Upper lobe of right lung (tissue), 1 donor: ENCODE measurements around the gene PMEPA1. TPM values are rescaled to one million over a fixed set of nuclear protein-coding genes. Genes with fewer than 3 reads are reported as not detected.

ENCODE experiments used
- ATAC-seq: fragments of 200-7000 bp; cut with Tn5 transposase; one replicate; pipeline ENCODE4 v1.9.1; 2020; ENCODE audit warnings: mild to moderate bottlenecking, moderate library complexity
- DNase-seq: peaks from one replicate; pipeline ENCODE4 v3.0.0-alpha.2; 2020
- H3K27ac ChIP-seq: fragments of 200-600 bp; one replicate; pipeline ENCODE4 v1.8.0; 2022
- H3K27me3 ChIP-seq: fragments of 200-600 bp; one replicate; pipeline ENCODE4 v1.8.0; 2022; ENCODE audit warnings: mild to moderate bottlenecking
- H3K36me3 ChIP-seq: fragments of 200-600 bp; one replicate; pipeline ENCODE4 v1.8.0; 2022
- H3K4me1 ChIP-seq: fragments of 200-600 bp; one replicate; pipeline ENCODE4 v1.8.0; 2022
- H3K4me3 ChIP-seq: fragments of 200-600 bp; one replicate; pipeline ENCODE4 v1.8.0; 2022; ENCODE audit warnings: mild to moderate bottlenecking
- H3K9me3 ChIP-seq: fragments of 200-600 bp; one replicate; pipeline ENCODE4 v1.8.0; 2022
- CTCF ChIP-seq: fragments of 200-600 bp; IDR thresholded peaks from one replicate; pipeline ENCODE4 v1.8.0; 2022; ENCODE audit warnings: antibody characterized with exemption
- intact Hi-C: fragments of 100-400 bp; cut with DNase I; formaldehyde crosslinking; loops from one replicate; pipeline ENCODE4 v1.11.0; 2022
- total RNA-seq: library from RNA; stranded (reverse); fragmentation: NEBNext Ultra II Directional; extraction: Animal tissue kit (Norgen Biotek cat#: 25700); gene quantifications from one replicate; pipeline ENCODE4 v1.2.1, GENCODE V29; 2021
- donor health status: DM: no; HTN: yes; CAD: no; lungs with severe emphysema.

Gene PMEPA1
- total RNA-seq, 1 donor from 2014 or later, result 49.1 TPM

GRCh38 chr20:57693670-57694329, 16.0 kb downstream of the PMEPA1 start:
- Histone ChIP-seq H3K27me3 (no peaks in the 10 kb centered on the region), H3K9me3 (no peaks in the 10 kb centered on the region), H3K4me1 (peaks cover 23% of the 10 kb centered on the region), H3K27ac (no peak overlapping the region), H3K36me3 (no peaks in the 10 kb centered on the region), H3K4me3 (no peak overlapping the region)
- TF ChIP-seq CTCF, result no peak
- intact Hi-C loops, result no loop called here
- ATAC-seq (no peak), DNase-seq (no peak)

GRCh38 chr20:57693002-57693582, 16.7 kb downstream of the PMEPA1 start:
- DNase-seq (peak; percentile 76), ATAC-seq (peak; percentile 74)
- H3K27ac ChIP-seq, result peak overlapping the region; percentile 42
- no peaks in the 10 kb centered on the region for H3K9me3 ChIP-seq
- peak; percentile 34 for TF ChIP-seq CTCF
- H3K27me3 ChIP-seq, result no peaks in the 10 kb centered on the region
- H3K36me3 ChIP-seq, result no peaks in the 10 kb centered on the region
- peaks cover 23% of the 10 kb centered on the region for H3K4me1 ChIP-seq
- no peak overlapping the region for H3K4me3 ChIP-seq
- intact Hi-C loops, result no loop called here

GRCh38 chr20:57692393-57692792, 17.4 kb downstream of the PMEPA1 start:
- no peak for TF ChIP-seq CTCF
- ATAC-seq (no peak), DNase-seq (no peak)
- Histone ChIP-seq H3K27ac (no peak overlapping the region), H3K27me3 (no peaks in the 10 kb centered on the region), H3K9me3 (no peaks in the 10 kb centered on the region), H3K4me3 (no peak overlapping the region), H3K4me1 (peaks cover 23% of the 10 kb centered on the region), H3K36me3 (no peaks in the 10 kb centered on the region)
- intact Hi-C loops, result no loop called here

GRCh38 chr20:57691699-57692098, 18.1 kb downstream of the PMEPA1 start:
- Histone ChIP-seq H3K4me3 (no peak overlapping the region), H3K27me3 (no peaks in the 10 kb centered on the region), H3K36me3 (no peaks in the 10 kb centered on the region), H3K9me3 (no peaks in the 10 kb centered on the region), H3K4me1 (peaks cover 23% of the 10 kb centered on the region), H3K27ac (no peak overlapping the region)
- ATAC-seq, result no peak
- intact Hi-C loops, result no loop called here
- no peak for DNase-seq
- TF ChIP-seq CTCF, result no peak

GRCh38 chr20:57690525-57690924, 19.3 kb downstream of the PMEPA1 start:
- ATAC-seq (no peak), DNase-seq (no peak)
- H3K27me3 ChIP-seq, result no peaks in the 10 kb centered on the region
- no peaks in the 10 kb centered on the region for H3K36me3 ChIP-seq
- no peak overlapping the region for H3K4me3 ChIP-seq
- no peak for TF ChIP-seq CTCF
- intact Hi-C loops, result no loop called here
- H3K27ac ChIP-seq, result no peak overlapping the region
- no peaks in the 10 kb centered on the region for H3K9me3 ChIP-seq
- H3K4me1 ChIP-seq, result peaks cover 18% of the 10 kb centered on the region
